NCI-H2029 (cell line): ENCODE data around the gene PTPN9.
"Not testable (repeated sequence)": the region's sequence is repeated elsewhere in the genome, so short reads cannot be mapped to it uniquely, and the experiment has no call there.

ENCODE experiments used
- DNase-seq: peaks from one replicate; lab custom pipeline; 2025; lab: John Stamatoyannopoulos, UW

The PTPN9 gene

DNA sequence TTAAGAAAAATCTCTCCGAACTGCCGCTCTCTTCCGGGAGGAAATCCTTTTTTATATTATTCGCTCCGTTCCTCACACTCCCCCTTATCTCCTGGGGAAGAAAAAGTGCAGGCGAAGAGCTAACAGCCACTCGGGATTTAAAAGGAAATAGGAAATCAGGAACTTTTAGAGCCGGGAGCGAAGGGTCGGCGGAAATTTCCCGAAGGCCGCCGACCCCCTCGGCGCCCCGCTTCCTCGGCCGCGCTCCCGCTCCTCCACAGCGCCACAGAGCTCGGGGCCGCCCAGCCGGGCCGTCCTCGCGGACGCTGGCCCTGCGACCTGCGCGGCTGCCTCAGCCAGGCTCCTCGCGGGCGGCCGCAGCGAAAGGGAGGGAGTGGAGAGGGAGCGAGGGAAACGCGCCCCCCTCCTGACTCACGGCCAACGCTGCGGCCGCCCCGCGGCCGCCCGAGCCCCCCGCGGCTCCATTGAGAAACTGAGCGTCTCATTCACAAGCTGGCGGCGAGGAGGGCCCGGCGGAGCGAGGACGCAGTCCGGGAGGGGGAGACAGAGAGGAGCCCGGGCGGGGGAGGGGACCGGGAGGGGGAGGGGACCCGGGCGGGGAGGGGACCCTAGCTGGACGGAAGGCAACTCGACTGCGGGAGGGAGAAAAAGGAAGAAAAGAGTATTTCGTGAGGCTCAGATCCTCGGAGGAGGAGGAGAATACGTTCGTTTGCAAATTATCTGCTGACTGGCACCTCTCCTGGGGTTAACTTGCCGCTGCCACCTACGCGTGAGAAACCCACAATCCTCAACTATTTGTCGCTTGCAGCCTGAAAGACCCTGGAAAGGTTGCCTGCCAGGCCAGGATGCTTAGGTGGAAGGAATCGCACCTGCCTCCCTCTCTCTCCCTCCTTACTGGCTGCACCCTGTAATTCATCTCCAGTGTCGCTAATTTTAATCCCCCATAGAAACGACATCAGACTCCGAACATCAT is at the start of gene PTPN9:
Gene PTPN9 (minus strand): TSS at position 368 of the 973 bp plus-strand sequence. CDS start 539 bp downstream, outside the sequence.
- DNase-seq: no peak

DNA sequence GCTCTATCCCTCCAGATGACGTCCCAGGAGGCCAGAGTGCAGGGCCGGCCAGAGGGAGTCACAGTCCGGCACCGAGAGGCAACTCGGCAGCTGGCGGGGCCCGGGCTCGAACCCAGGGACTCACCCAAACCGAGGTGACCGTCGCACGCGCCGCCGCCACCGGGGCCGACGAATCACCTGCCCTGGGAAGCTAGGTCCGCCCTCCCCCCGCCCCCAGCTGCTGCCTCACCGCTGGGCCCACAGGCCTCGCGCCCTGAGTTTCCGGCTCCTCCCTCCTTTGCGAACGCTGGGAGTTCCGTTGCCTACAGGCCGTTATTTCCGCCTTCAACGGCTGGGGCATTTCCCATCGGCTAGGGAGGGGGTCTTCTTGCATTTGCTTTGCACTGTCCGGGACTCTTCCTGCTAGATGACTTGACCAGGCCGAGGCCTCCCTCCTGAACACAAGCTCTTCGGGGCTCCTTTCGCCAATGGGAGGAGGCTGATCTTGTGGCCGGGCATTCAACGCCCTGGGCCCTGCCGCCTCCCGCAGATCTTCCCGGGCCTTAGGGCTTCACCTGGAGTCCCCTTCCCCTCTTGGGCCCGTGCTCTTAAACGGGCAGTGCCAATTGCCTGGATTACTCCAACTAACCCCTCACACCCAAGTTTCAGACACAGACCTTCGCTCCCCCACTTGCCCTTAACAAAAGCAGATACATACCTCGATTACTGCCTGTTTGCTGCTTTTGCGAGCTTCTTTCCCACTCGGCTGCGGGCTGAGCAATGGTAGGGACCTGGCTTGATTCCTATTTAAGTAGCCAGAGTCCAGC is 46.6 kb upstream of the PTPN9 start, which contains the start of gene SNUPN:
Gene SNUPN (minus strand): TSS at position 184 of the 806 bp plus-strand sequence. CDS start 4,674 bp downstream, outside the sequence.
- DNase-seq: peak; percentile 71

DNA sequence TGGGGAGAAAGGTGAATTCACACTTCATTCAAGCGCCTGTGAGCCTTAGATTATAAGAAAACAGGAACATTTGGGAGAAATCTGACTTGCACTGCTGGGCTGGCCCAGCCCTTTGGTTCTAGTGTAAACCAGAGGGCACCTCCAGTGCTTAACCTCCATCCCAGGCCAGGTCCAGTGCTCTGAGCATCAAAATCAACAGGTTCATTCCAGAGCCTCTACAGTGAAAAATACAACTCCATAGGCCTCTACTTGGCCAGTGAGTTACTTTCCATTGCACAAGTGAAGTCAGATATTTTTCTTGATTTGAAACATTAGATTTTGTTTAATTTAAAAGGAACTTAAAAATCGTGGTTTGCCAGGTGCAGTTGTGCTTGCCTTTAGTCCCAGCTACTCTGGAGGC is 43.4 kb upstream of the PTPN9 start:
- DNase-seq: no peak

DNA sequence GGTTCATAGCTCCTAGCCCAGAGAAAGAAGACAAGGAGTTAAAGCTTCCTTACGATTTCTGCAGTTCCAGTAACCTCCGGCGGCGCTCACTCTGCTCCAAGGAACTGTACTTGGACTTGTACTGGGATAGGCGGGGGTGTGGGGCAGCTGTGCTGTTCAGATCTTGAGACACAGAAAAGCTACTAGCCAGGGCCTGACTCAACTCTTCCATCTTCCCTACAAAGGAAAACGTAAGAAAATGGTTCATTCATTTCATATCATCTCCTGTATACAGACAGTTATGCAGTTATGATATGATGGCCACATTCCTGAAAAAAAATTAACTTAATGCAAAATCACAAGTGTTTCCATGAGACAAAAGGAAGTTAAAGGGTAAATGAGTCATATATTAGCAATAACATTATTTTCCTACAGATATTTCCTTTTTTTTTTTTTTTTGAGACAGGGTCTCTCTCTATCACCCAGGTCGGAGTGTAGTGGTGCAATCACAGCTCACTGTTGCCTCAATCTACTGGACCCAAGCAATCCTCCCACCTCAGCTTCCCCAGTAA is 41.8 kb upstream of the PTPN9 start:
- DNase-seq: no peak

DNA sequence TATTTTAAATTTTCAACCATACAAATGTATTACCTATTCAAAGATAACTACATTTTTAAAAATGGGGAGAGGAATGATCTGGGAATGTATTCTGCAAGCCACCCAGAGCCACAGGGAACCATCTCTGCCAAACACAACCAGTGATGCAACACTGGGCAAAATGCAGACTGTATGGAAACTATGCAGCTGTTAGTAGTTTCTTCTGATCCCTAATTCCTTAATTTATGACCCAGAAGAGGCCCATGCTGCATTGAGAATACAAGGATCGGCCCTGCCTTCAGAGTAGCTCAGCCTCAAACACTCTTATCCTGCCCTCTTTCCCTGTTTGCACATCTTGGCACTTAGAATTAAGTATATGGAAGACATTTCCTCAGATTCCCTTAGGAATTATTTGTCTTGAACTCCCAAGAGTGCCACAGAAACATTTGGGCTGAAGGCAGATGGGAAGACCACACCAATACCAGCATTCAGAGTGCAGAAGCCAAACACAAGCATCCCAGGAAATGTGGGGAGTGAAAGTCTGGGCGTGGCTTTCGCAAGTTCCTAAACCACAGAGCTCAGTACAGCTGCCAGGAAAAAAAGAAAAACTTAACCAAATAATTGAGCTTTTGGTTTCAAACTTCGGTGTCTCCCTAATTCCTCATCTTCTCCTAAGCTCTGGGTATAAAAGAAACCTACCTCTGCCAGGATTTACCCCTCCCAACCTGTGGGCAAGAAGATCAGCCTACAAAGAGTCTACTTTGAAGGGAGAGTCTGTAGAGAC is 41.1 kb upstream of the PTPN9 start:
- DNase-seq: no peak

DNA sequence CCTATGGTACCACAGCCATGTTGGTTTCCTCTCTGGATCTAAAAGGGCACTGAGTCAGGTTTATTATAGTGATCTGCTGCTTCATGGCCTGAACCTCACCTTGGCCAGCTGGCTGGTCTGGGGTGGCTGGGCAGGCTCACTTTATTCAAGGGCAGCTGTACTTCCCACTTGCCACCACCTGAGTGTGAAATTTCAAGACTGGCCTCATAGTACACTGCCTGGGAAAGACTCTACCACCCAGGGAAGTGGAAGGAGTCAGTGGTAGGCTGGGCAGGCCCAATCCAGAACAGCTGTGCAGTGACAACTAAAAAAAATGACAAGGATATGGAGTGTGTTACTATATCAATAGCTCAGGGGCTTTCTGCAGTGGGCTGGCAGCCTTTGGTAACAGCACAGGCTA is 37.7 kb upstream of the PTPN9 start:
- no peak for DNase-seq

DNA sequence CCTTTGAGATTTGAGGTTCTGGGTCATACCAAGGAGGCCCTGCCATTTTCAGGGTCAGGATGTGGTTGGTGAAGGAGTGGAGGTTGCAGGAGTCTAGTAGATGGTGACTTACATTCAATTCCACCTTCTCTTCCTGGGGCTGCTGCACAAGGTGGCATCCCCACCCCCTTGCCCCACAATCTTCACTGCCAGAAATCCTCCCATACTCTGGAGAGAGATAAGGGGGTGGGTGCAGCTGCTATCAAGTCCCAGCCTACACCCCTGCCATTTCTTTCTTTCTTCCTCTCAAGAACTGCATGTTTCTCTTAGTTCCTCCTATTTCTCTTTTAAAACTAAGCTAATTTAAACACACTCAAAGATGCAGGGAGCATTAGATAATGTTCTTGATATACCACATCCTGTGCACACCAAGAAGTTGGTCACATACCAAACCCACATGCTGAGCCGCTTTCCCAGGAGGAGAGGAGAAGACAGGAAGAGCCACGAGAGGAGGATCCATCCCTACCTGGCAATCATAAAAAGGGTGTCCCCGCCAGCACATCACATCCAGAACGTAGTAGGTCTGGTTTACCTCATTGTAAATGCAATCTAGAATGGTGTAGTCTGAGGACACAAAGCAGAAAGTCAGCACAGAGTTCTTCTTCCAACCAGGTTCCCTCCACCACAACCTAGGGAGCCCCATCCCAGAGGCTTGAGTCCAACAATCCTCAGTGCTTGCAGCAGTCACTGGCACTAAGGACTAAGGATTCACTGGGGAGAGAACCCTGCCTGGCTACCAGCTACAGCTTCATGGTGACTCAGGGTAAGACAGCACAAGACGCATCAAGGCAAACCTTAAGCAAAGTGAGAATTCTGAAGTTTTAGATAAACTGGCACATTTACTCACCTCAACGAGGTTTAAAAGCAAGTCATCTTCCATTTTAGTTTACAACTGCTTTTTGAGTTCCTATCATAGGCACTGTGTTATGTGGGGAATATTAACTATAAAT is 27.9 kb upstream of the PTPN9 start:
- DNase-seq: no peak

DNA sequence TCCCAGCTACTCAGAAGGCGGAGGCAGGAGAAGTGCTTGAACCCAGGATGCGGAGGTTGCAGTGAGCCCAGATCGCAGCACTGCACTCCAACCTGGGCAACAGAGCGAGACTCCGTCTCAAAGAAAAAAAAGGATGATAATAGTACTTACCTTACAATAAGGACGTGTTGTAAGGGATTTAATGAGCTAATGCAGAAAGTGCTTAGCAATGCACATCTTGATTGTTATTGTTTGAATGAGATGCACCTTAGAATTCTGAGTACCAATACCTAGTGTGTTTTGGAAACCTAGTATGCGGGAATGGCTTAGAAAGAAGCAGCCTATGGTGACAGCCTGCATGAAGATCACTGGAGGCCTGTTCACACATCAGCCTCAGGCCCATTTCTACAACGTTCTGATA is 26.9 kb upstream of the PTPN9 start:
- no peak for DNase-seq

DNA sequence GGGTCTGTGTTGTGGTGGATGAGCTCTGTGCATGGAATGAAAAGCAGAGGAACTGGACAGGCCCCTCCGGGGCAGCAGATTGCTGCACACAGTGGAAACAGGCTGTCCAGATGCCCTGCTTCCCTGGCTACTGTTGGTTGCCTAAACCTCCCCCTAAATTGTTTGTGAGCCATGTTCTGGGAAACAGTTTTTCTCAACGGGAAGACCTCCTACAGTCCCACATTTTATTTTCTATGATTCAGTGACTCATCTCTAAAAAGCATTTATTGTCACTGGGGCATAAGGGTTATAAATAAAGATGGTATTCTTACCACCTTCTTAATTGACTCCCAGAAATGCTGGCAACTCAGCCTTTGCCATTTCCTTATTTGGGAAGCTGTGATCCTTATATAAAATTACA is 20.3 kb upstream of the PTPN9 start:
- DNase-seq: no peak

DNA sequence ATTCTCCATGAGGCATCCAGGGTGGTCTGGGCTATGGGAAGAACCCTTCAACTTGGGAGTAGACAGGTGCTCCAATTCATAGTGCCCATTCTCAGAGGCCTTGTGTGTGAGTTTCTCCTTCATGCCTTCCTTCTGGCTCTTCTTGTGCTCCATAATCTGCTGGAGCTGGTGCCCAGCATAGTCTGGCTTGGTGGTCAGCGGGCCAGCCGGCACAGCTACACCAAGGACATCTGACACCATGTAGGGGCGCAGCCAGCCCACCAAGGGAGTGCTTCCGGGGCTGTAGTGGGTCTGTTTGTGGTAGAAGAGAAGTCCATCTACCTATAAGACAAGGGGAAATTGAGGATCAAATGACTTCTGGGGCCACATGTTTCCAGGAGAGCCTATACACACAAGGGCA is 19.2 kb upstream of the PTPN9 start:
- DNase-seq: no peak

DNA sequence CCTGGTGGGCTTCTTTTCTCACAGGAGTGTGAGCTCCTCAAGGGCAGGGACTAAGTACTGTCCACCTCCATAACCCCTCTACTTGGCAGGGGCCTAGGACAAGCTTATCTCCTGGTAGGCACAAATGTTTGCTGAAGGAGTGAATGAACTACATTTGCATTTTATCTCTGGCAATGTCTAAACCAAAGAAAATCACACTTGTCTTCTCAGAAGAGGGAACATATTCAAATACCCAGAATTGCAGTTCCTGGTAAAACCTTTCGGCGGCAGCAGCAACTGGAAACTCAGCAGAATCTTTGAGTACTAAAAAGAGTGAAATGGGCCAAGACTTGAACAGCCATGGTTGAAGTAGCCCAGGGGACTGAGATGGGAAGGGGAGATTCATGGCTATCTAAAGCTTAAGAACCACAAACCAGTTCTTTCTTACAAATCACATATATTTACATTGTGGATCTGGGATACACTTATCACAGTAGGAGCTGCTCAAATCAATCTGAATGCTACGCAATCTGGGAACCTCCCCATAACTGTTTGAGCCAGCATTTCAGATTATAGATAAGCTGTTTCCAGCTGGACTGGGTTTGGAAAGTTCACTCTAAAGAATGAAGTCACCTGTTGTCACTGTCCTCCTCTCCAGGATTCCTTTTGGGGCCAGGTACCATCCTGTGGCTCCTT is 18.7 kb upstream of the PTPN9 start:
- DNase-seq: no peak

DNA sequence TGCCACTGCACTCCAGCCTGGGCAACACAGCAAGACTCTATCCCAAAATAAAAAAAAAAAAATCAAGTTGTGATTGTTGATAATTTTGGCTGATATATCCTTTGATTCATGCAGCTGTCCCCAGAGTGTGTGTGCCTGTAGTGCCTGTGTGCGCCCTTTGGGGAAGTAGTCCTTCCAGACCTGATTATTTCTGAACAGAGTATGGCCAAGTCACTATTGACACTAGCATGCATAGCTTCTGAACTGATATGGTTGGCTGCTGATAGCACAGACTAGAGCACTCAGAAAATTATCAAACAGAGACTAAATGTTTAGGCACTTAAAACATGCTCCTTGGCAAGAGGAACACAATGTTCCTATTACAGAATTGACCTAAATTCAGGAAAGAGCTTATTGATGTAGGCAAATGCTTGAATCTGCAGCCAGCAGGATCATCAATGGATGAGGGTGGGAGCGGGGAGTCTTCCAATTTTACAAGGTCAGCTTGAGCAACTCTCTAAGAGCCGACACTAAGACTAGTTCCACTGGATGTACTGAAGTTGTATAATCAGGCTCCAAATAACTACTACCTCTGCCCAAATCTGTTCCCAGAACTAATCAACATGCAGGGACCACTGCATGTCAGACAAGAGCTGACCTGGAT is 17.7 kb upstream of the PTPN9 start:
- no peak for DNase-seq

DNA sequence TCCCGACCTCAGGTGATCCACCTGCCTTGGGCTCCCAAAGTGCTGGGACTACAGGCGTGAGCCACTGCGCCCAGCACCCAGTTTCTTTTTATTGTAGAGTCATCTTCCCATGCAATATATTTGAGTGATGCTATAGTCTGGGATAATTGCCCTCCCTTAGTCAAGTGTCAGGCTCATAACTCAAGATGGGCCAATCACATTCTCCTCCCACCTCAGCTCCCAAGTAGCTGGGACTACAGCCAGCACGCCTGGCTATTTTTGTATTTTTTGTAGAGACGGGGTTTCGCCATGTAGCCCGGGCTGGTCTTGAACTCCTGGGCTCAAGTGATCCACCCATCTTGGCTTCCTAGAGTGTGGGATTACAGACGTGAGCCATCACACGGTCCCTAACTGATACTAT is 15.2 kb upstream of the PTPN9 start:
- DNase-seq: no peak

DNA sequence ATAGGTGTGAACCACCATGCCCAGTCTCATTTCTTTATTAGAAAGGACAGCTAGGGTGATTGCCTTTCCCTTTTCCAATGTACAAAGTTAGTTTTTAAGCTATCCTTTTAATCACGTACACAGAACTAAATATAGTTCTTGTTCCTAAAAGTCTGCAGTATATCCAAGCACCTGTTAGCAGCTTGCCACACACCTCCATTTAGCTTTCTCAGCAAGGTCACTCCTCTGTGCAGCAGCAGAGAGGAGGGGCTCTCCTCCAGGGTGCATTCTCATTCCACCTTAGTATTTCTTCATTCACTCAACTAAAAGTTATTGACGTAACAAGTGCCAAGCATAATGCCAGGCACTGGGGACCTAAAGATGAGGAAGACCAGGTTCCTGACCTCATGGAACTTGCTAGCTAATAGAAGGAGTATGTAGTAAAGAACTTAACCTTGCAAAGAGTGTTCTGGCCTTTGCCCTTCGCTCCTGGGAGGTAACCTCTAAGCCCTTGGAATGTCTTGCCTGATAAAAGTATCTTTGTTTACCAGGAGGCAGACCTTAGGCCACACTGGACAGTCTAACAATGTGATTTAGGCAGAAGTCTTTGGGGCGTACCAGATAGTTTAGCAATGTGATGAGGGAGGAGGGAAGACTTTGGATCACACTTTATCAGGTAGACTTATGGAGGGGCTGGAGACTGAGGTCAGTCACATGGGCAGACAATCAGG is 12.7 kb upstream of the PTPN9 start:
- no peak for DNase-seq

DNA sequence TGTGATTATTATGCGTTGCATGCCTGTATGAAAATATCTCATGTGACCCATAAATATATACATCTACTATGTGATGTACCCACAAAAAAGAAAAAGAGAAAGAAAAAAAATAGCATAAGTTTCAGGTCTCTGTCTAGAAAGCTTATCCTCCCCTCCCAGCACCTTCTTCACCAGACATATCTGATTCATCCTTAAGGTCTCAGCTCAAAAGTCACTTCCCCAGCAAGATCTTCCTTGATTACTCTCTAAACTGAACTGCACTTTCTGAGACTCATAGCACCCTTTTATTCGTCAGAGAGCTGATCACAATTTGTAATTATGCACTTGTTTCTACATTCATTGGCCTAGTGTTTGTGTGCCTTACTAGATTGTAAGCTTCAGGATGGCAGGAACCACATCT is 11.1 kb upstream of the PTPN9 start:
- no peak for DNase-seq

DNA sequence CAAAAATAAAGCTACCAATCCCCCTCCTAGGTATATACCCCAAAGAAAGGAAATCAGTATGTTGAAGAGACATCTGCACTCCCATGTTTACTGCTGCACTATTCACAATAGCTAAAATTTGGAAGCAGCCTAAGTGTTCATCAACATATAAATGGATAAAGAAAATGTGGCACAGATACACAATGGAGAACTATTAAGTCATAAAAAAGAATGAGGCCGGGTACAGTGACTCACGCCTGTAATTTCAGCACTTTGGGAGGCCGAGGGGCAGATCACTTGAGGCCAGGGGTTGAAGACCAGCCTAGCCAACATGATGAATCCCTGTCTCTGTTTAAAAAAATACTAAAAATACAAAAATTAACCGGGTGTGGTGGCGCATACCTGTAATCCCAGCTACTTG is 10.0 kb upstream of the PTPN9 start:
- no peak for DNase-seq

DNA sequence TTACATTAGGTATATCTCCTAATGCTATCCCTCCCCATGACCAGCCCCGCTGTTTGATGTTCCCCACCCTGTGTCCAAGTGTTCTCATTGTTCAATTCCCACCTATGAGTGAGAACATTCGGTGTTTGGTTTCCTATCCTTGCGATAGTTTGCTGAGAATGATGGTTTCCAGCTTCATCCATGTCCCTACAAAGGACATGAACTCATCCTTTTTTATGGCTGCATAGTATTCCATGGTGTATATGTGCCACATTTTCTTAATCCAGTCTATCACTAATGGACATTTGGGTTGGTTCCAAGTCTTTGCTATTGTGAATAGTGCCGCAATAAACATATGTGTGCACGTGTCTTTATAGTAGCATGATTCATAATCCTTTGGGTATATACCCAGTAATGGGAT is 7.3 kb upstream of the PTPN9 start:
- not testable (repeated sequence) for DNase-seq

DNA sequence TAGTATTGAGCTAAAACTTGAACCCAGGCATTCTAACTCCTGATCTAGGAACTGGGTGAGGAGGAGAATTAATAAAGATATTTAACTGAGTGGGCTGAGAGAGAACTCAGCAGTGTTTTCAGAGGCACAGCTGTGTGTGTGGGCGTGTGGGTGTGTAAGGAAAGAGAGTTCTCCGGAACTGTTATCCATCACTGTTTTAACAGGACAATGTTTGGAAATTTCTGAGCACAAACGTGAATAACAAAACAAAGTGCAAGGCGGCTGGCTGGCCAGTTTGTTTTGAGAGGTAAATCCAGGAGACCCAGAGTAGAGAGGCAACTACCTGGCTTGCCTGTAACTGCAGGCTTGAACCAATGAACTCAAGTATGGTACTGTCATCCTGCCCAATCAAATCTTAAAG is 5.0 kb upstream of the PTPN9 start:
- DNase-seq: no peak

DNA sequence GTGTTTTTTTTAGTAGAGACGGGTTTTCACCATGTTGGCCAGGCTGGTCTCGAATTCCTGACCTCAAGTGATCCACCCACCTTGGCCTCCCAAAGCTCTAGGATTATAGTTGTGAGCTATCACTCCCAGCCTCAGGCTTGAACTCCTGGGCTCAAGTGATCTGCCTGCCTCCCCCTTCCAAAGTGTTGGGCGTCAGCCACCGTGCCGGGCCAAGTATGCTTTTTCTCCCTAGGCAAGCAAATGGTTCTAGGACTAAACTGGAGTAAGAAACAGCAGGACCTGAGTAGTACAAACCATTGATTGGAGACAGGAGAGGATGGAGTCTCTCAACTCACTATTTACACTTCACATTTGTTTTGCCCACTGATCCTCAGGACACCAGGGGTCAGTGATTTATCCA is 4.6 kb upstream of the PTPN9 start:
- DNase-seq: no peak
